Panc1 (cell line): ENCODE results near the gene FGF9. TPM values are rescaled to one million over a fixed set of nuclear protein-coding genes. Genes with fewer than 3 reads are reported as not detected.

ENCODE experiments used
- ATAC-seq: fragments of 200-7000 bp; cut with Tn5 transposase; 2 replicates; pipeline ENCODE4 v1.9.1; 2020; ENCODE audit warnings: mild to moderate bottlenecking, moderate library complexity
- BruUV-seq: library from RNA; stranded (reverse); fragments of 400-500 nt; replicated peaks from 2 replicates; lab custom pipeline; 2021; lab: Mats Ljungman, UMichigan
- CTCF ChIA-PET: fragments of 300-600 bp; sonication (Branson Sonifier 250); formaldehyde crosslinking; loops from one replicate; lab custom pipeline; 2022; ENCODE audit warnings: antibody characterized with exemption; lab: Charles Lee
- POLR2A ChIA-PET: fragments of 300-600 bp; sonication (Branson Sonifier 250); formaldehyde crosslinking; loops from one replicate; lab custom pipeline; 2022; ENCODE audit warnings: antibody characterized with exemption; lab: Charles Lee
- DNase-seq: peaks from one replicate; pipeline ENCODE4 v3.0.0-alpha.2; 2010; ENCODE audit warnings: low read depth, low spot score
- H3K27ac ChIP-seq: 2 replicates; pipeline ENCODE4 v1.5.1; 2011; ENCODE audit warnings: mild to moderate bottlenecking, low read length, inconsistent platforms
- H3K27me3 ChIP-seq: fragments of 200-500 bp; sonication (Bioruptor generic); 2 replicates; pipeline ENCODE4 v1.6.0; 2014; ENCODE audit warnings: low read length, inconsistent platforms; ENCODE audit not compliant: control insufficient read depth, insufficient read depth
- H3K36me3 ChIP-seq: fragments of 200-500 bp; sonication (Bioruptor generic); 2 replicates; pipeline ENCODE4 v1.5.1; 2014; ENCODE audit warnings: inconsistent platforms, mild to moderate bottlenecking, low read length, moderate library complexity; ENCODE audit not compliant: control insufficient read depth, insufficient read depth
- H3K4me1 ChIP-seq: 2 replicates; pipeline ENCODE4 v1.5.1; 2011; ENCODE audit warnings: inconsistent platforms, mild to moderate bottlenecking, low read length, moderate library complexity; ENCODE audit not compliant: control insufficient read depth, insufficient read depth
- H3K4me3 ChIP-seq, 2 experiments: 2 replicates each; pipeline ENCODE4 v1.5.1; 2011 to 2012; ENCODE audit warnings: low read depth in 2 of 2, low read length in 2 of 2, mild to moderate bottlenecking in 2 of 2, inconsistent platforms in 1 of 2, moderate library complexity in 1 of 2
- H3K9me3 ChIP-seq: fragments of 200-500 bp; sonication (Bioruptor generic); 2 replicates; pipeline ENCODE4 v1.5.1; 2014; ENCODE audit warnings: low read depth, mild to moderate bottlenecking, inconsistent platforms, low read length, moderate library complexity; ENCODE audit not compliant: control insufficient read depth, insufficient read depth
- CTCF ChIP-seq: fragments of 450-650 bp; IDR thresholded peaks from 2 replicates; pipeline ENCODE4 v1.5.1; 2017; ENCODE audit warnings: mild to moderate bottlenecking
- POLR2AphosphoS5 ChIP-seq: IDR thresholded peaks from 2 replicates; pipeline ENCODE4 v1.6.1; 2012; ENCODE audit warnings: mild to moderate bottlenecking, low read depth, low read length, moderate library complexity
- REST ChIP-seq, 2 experiments: IDR thresholded peaks; 2 replicates each; pipeline ENCODE4 v1.6.1; 2011 to 2012; ENCODE audit warnings: low read depth in 2 of 2, control low read depth in 1 of 2, low read length in 1 of 2, mild to moderate bottlenecking in 1 of 2, moderate library complexity in 1 of 2; ENCODE audit not compliant: insufficient read depth in 1 of 2
- SIN3A ChIP-seq: IDR thresholded peaks from 2 replicates; pipeline ENCODE4 v1.6.1; 2012; ENCODE audit warnings: low read depth, mild to moderate bottlenecking, low read length, moderate library complexity, borderline replicate concordance; ENCODE audit not compliant: insufficient read depth
- TCF7L2 ChIP-seq: IDR thresholded peaks from 2 replicates; pipeline ENCODE4 v1.6.1; 2011; ENCODE audit warnings: mild to moderate bottlenecking, low read depth, low read length, inconsistent platforms
- in situ Hi-C: cut with HindIII; loops from 2 replicates; pipeline ENCODE4 v1.10.0; 2016; ENCODE audit warnings: low sequenced_read_pairs, low pct_unique_long_range_greater_than_20kb
- intact Hi-C: fragments of 100-400 bp; cut with micrococcal nuclease; formaldehyde crosslinking; loops from one replicate; pipeline ENCODE4 v1.10.0; 2022; ENCODE audit not compliant: unreplicated experiment
- total RNA-seq: library from RNA; stranded (reverse); gene quantifications from one replicate; pipeline ENCODE4 v1.2.1, GENCODE V29; 2021; ENCODE audit not compliant: unreplicated experiment

FGF9 gene
- total RNA-seq, 1 experiment from 2014 or later = not detected

GRCh38 chr13:21691928-21692327 is 21.1 kb downstream of the FGF9 start:
- BruUV-seq = no TSS peak
- CTCF ChIA-PET = no interaction called here
- Histone ChIP-seq H3K27ac (no peak overlapping the region), H3K4me3 (no peak overlapping the region), H3K36me3 (no peaks in the 10 kb centered on the region), H3K4me1 (no peaks in the 10 kb centered on the region), H3K27me3 (peaks cover 4% of the 10 kb centered on the region; the same call in 1 of the 2 replicates), H3K9me3 (no peaks in the 10 kb centered on the region)
- TF ChIP-seq CTCF (no peak), TCF7L2 (no peak), SIN3A (no peak), POLR2AphosphoS5 (no peak), REST (IDR thresholded peaks at IDR 0.05; ENCODE audit: insufficient read depth in 1 of 2, low read depth in 2 of 2, low read length in 1 of 2) (no peak)
- intact Hi-C loops (no loop called here), in situ Hi-C loops (no loop called here)
- no peak for DNase-seq
- ATAC-seq = no peak
- POLR2A ChIA-PET = no interaction called here

GRCh38 chr13:21694831-21695230 is 24.0 kb downstream of the FGF9 start:
- DNase-seq = no peak
- Histone ChIP-seq H3K9me3 (no peaks in the 10 kb centered on the region), H3K27ac (no peak overlapping the region), H3K4me3 (no peak overlapping the region), H3K27me3 (peaks cover 2% of the 10 kb centered on the region; the same call in 1 of the 2 replicates), H3K4me1 (no peaks in the 10 kb centered on the region), H3K36me3 (no peaks in the 10 kb centered on the region)
- BruUV-seq = no TSS peak
- in situ Hi-C loops (no loop called here), intact Hi-C loops (no loop called here)
- ChIA-PET CTCF (no interaction called here), POLR2A (no interaction called here)
- no peak for ATAC-seq
- no peak for TF ChIP-seq CTCF
- no peak for TF ChIP-seq POLR2AphosphoS5
- no peak for TF ChIP-seq TCF7L2
- no peak for TF ChIP-seq SIN3A
- no peak for TF ChIP-seq REST (IDR thresholded peaks at IDR 0.05; ENCODE audit: insufficient read depth in 1 of 2, low read depth in 2 of 2, low read length in 1 of 2)
